ENCODE measurements around the gene TOMM22. TPM values are rescaled to one million over a fixed set of nuclear protein-coding genes. Genes with fewer than 3 reads are reported as not detected.

Gene TOMM22
- total RNA-seq, 1 donor from 2014 or later, result 47.7 TPM

Other genes with a start within 250 kb of the TOMM22 start
- gene KCNJ4, start 226.8 kb upstream of the TOMM22 start, total RNA-seq, result 0.27 to 0.33 TPM (median 0.27 TPM) in 3 replicates
- gene KDELR3, start 213.9 kb upstream of the TOMM22 start, total RNA-seq, result 127 to 137 TPM (median 134 TPM) in 3 replicates
- gene DDX17, start 175.6 kb upstream of the TOMM22 start, total RNA-seq, result 306 to 362 TPM (median 321 TPM) in 3 replicates
- 0.51 to 1.2 TPM (median 0.82 TPM) in 3 replicates for gene DMC1, start 111.8 kb upstream of the TOMM22 start, total RNA-seq
- gene FAM227A, start 25.6 kb upstream of the TOMM22 start, total RNA-seq, result 1.5 to 5.4 TPM (median 1.8 TPM) in 3 replicates
- gene CBY1, start 25.3 kb upstream of the TOMM22 start, total RNA-seq, result 29.9 to 44.5 TPM (median 33.5 TPM) in 3 replicates
- 80.3 to 87.0 TPM (median 85.7 TPM) in 3 replicates for gene JOSD1, start 19.0 kb downstream of the TOMM22 start, total RNA-seq
- gene GTPBP1, start 24.0 kb downstream of the TOMM22 start, total RNA-seq, result 37.7 to 58.6 TPM (median 43.3 TPM) in 3 replicates
- 89.6 to 124 TPM (median 124 TPM) in 3 replicates for gene SUN2, start 74.0 kb downstream of the TOMM22 start, total RNA-seq
- gene DNAL4, start 112.2 kb downstream of the TOMM22 start, total RNA-seq, result 10.8 to 14.3 TPM (median 11.8 TPM) in 3 replicates
- 23.4 to 37.5 TPM (median 35.0 TPM) in 3 replicates for gene NPTXR, start 162.1 kb downstream of the TOMM22 start, total RNA-seq
- gene CBX6, start 190.3 kb downstream of the TOMM22 start, total RNA-seq, result 80.1 to 110 TPM (median 82.9 TPM) in 3 replicates